ENCODE measurements around the gene PRKCSH.
A peak's percentile ranks its signal among the peaks of the same experiment; 100 is the strongest.

Gene PRKCSH

DNA sequence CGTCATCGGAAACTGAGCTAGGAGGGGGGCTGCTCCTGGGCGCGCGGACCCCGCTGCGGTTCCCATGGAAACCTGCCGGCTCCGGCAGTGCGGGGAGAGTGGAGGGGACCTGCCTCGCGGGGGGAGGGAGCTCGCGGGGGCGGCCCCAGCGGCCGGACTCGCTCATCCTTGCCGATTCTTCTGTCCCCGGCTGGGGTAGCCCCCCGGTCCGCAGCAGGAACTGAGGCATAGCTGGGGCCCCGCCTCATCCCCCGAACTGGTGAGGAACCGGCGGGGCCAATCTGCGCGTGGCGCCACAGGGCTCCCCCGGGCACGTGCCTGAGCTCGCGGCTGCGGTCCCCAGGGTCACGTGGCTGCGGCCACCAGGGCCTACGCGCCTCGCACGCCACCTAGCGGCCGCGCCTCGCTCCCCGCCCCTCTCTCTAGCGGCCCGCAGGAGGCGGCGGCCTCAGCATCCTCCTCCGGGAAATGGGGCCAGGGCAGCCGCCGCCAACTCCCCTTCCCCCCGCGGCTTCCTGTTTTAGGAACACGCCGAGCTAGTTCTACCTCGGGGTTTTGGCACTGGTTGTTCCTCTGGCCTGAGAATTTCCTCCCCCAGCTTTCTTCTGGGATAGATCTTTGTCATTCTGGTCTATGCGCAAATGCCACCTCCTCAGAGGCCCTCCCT lies 47.1 kb downstream of the PRKCSH start:
- Histone ChIP-seq H4K20me1 (ENCODE audit: insufficient read depth, low read length) (no peaks in the 10 kb centered on the region), H3K4me3 (ENCODE audit: low read depth, low read length, poor library complexity, severe bottlenecking) (peak overlapping the region; percentile 56), H3K9me3 (ENCODE audit: low read length) (no peaks in the 10 kb centered on the region), H3F3A (ENCODE audit: insufficient read depth, low read length) (no peaks in the 10 kb centered on the region), H3K4me1 (ENCODE audit: insufficient read depth, low read length, severe bottlenecking) (peaks cover 19% of the 10 kb centered on the region), H3K36me3 (ENCODE audit: insufficient read depth, low read length) (no peaks in the 10 kb centered on the region), H3K79me2 (ENCODE audit: insufficient read depth, low read length) (no peaks in the 10 kb centered on the region), H2AFZ (ENCODE audit: low read length) (no peak overlapping the region), H3K4me2 (ENCODE audit: low read length) (peak overlapping the region; percentile 65), H3K27ac (ENCODE audit: low read depth, low read length, poor library complexity, severe bottlenecking) (peak overlapping the region; percentile 62), H3K9me2 (ENCODE audit: low read depth, low read length) (no peaks in the 10 kb centered on the region), H3K9ac (ENCODE audit: low read length) (peak overlapping the region; percentile 65), H3K27me3 (ENCODE audit: insufficient read depth, low read length) (no peaks in the 10 kb centered on the region)
- TF ChIP-seq, protein P1, sequence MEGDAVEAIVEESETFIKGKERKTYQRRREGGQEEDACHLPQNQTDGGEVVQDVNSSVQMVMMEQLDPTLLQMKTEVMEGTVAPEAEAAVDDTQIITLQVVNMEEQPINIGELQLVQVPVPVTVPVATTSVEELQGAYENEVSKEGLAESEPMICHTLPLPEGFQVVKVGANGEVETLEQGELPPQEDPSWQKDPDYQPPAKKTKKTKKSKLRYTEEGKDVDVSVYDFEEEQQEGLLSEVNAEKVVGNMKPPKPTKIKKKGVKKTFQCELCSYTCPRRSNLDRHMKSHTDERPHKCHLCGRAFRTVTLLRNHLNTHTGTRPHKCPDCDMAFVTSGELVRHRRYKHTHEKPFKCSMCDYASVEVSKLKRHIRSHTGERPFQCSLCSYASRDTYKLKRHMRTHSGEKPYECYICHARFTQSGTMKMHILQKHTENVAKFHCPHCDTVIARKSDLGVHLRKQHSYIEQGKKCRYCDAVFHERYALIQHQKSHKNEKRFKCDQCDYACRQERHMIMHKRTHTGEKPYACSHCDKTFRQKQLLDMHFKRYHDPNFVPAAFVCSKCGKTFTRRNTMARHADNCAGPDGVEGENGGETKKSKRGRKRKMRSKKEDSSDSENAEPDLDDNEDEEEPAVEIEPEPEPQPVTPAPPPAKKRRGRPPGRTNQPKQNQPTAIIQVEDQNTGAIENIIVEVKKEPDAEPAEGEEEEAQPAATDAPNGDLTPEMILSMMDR (IDR thresholded peaks at IDR 0.05; ENCODE audit: low read length): peak; percentile 82
- TF ChIP-seq EZH2 (IDR thresholded peaks at IDR 0.05; ENCODE audit: borderline replicate concordance, low read length): no peak

DNA sequence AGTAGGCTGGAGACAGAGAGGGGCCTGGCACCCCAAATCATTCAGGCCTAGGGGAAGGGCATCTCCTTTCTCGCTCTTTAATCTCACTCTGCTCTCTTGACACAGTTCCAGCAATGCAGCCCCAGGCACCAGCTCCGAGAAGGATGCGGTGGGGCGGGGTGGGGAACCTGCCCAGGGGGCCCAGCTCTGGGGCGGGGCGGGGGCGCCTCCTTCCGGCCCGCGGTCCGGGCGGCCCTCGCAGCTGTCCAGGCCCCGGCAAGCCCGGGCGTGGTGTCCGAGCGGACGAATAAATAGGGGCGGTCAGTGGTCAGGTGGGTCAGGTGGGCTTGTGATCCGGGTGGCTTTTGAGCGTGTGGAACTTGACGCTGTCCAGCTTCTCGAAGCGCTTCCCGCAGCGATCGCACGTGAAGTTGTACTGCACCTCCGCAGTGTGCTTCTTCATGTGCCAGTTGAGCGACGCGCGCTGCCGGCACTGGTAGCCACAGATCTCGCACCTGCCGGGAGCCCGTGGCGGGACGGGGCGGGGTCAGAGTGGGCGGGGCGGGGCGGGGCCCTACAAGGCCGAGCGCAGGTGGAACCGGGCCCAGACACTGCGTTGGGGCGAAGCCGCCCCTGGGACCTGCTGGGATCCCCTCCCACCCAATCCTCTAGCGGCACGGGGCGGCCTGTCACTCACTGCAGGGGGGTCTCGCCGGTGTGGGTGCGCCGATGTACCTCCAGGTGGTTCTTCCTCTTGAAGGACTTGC lies 48.1 kb downstream of the PRKCSH start:
- TF ChIP-seq, protein P1 (IDR thresholded peaks at IDR 0.05; ENCODE audit: low read length): no peak
- no peak for TF ChIP-seq EZH2 (IDR thresholded peaks at IDR 0.05; ENCODE audit: borderline replicate concordance, low read length)
- no peak overlapping the region for H2AFZ ChIP-seq (ENCODE audit: low read length)
- no peaks in the 10 kb centered on the region for H3K9me3 ChIP-seq (ENCODE audit: low read length)

DNA sequence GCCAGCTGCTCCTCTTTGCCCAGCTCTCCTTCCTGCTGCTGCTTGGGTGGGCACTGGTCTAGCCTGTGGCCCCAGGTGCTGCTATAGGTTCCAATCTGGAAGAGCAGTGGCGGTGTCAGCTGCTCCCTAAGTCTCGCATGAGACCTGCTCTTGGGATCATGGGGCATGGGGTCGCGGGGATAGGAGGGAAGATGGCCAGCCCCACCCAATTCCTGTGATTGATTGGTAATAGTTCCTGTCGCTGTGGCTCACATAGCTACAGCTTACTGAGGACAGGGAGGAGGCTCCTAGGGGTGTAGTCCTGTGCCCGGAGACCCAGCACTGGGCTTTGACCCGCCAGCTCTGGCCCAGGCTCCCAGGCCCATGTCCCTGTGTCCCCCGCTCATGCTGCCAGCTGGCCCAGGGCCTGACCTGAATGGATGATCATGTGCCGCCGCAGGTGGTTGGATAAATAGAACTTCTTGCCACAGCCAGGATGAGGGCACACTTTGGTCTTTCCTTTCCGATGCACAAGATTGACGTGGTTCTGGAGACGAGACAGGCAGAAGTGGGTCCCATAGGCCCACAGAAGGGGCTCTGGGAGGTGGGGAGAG lies 49.9 kb downstream of the PRKCSH start:
- Histone ChIP-seq H3K4me2 (ENCODE audit: low read length) (no peak overlapping the region), H3F3A (ENCODE audit: insufficient read depth, low read length) (no peaks in the 10 kb centered on the region), H3K4me1 (ENCODE audit: insufficient read depth, low read length, severe bottlenecking) (peaks cover 19% of the 10 kb centered on the region), H3K4me3 (ENCODE audit: low read depth, low read length, poor library complexity, severe bottlenecking) (no peak overlapping the region), H3K9me3 (ENCODE audit: low read length) (no peaks in the 10 kb centered on the region), H3K27me3 (ENCODE audit: insufficient read depth, low read length) (no peaks in the 10 kb centered on the region), H4K20me1 (ENCODE audit: insufficient read depth, low read length) (no peaks in the 10 kb centered on the region), H3K36me3 (ENCODE audit: insufficient read depth, low read length) (peaks cover 7% of the 10 kb centered on the region; the same call in 1 of the 2 replicates), H2AFZ (ENCODE audit: low read length) (no peak overlapping the region), H3K9ac (ENCODE audit: low read length) (no peak overlapping the region), H3K27ac (ENCODE audit: low read depth, low read length, poor library complexity, severe bottlenecking) (no peak overlapping the region), H3K79me2 (ENCODE audit: insufficient read depth, low read length) (no peaks in the 10 kb centered on the region), H3K9me2 (ENCODE audit: low read depth, low read length) (no peaks in the 10 kb centered on the region)
- TF ChIP-seq EZH2 (IDR thresholded peaks at IDR 0.05; ENCODE audit: borderline replicate concordance, low read length): no peak
- TF ChIP-seq, protein P1 (IDR thresholded peaks at IDR 0.05; ENCODE audit: low read length): no peak

More for the DNA sequence above, 48.1 kb downstream of the PRKCSH start:
- Histone ChIP-seq H3F3A (ENCODE audit: insufficient read depth, low read length) (no peaks in the 10 kb centered on the region), H3K4me2 (ENCODE audit: low read length) (no peak overlapping the region), H4K20me1 (ENCODE audit: insufficient read depth, low read length) (no peaks in the 10 kb centered on the region), H3K79me2 (ENCODE audit: insufficient read depth, low read length) (no peaks in the 10 kb centered on the region), H3K4me3 (ENCODE audit: low read depth, low read length, poor library complexity, severe bottlenecking) (no peak overlapping the region), H3K27me3 (ENCODE audit: insufficient read depth, low read length) (no peaks in the 10 kb centered on the region), H3K9me2 (ENCODE audit: low read depth, low read length) (no peaks in the 10 kb centered on the region), H3K9ac (ENCODE audit: low read length) (no peak overlapping the region), H3K4me1 (ENCODE audit: insufficient read depth, low read length, severe bottlenecking) (peaks cover 19% of the 10 kb centered on the region), H3K27ac (ENCODE audit: low read depth, low read length, poor library complexity, severe bottlenecking) (no peak overlapping the region), H3K36me3 (ENCODE audit: insufficient read depth, low read length) (no peaks in the 10 kb centered on the region)
